Measurements from ENCODE around the gene DDX43. TPM values are rescaled to one million over a fixed set of nuclear protein-coding genes. Genes with fewer than 3 reads are reported as not detected.

DDX43 gene
- total RNA-seq, 1 experiment from 2014 or later: 24.9 TPM

GRCh38 chr6:73369563-73369962, 25.1 kb upstream of the DDX43 start, which contains the start of gene OOEP:
Gene OOEP, minus strand, starts transcription at chr6:73369897. Its CDS starts 105 bp downstream, at chr6:73369792.
- H3K27ac ChIP-seq (ENCODE audit: low read length): no peak within 1 kb of the TSS
- no peaks in the 10 kb centered on the region for H3K27me3 ChIP-seq (ENCODE audit: control insufficient read depth, insufficient read depth, low read length)
- no peak within 1 kb of the TSS for H3K4me3 ChIP-seq (ENCODE audit: low read depth in 2 of 2, low read length in 2 of 2)
- DNase-seq (ENCODE audit: low read depth, low spot score) (no peak), ATAC-seq (no peak)
- ChIA-PET POLR2A (no interaction called here), CTCF (no interaction called here)
- TF ChIP-seq POLR2AphosphoS5 (IDR thresholded peaks at IDR 0.05; ENCODE audit: low read depth, low read length) (no peak), TCF7L2 (IDR thresholded peaks at IDR 0.05; ENCODE audit: low read depth, low read length) (no peak), SIN3A (IDR thresholded peaks at IDR 0.05; ENCODE audit: borderline replicate concordance, insufficient read depth, low read depth, low read length) (no peak), CTCF (IDR thresholded peaks at IDR 0.05) (no peak)
- TF ChIP-seq, protein P1, sequence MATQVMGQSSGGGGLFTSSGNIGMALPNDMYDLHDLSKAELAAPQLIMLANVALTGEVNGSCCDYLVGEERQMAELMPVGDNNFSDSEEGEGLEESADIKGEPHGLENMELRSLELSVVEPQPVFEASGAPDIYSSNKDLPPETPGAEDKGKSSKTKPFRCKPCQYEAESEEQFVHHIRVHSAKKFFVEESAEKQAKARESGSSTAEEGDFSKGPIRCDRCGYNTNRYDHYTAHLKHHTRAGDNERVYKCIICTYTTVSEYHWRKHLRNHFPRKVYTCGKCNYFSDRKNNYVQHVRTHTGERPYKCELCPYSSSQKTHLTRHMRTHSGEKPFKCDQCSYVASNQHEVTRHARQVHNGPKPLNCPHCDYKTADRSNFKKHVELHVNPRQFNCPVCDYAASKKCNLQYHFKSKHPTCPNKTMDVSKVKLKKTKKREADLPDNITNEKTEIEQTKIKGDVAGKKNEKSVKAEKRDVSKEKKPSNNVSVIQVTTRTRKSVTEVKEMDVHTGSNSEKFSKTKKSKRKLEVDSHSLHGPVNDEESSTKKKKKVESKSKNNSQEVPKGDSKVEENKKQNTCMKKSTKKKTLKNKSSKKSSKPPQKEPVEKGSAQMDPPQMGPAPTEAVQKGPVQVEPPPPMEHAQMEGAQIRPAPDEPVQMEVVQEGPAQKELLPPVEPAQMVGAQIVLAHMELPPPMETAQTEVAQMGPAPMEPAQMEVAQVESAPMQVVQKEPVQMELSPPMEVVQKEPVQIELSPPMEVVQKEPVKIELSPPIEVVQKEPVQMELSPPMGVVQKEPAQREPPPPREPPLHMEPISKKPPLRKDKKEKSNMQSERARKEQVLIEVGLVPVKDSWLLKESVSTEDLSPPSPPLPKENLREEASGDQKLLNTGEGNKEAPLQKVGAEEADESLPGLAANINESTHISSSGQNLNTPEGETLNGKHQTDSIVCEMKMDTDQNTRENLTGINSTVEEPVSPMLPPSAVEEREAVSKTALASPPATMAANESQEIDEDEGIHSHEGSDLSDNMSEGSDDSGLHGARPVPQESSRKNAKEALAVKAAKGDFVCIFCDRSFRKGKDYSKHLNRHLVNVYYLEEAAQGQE (IDR thresholded peaks at IDR 0.05; ENCODE audit: insufficient read depth in 1 of 2, low read depth in 2 of 2, low read length in 1 of 2): no peak
- in situ Hi-C loops (cut with HindIII; ENCODE audit: low pct_unique_long_range_greater_than_20kb, low sequenced_read_pairs) (no loop called here), intact Hi-C loops (cut with micrococcal nuclease; ENCODE audit: unreplicated experiment) (no loop called here)
- no peaks in the 10 kb centered on the region for H3K36me3 ChIP-seq (ENCODE audit: control insufficient read depth, insufficient read depth, low read length)
- no peaks in the 10 kb centered on the region for H3K4me1 ChIP-seq (ENCODE audit: control insufficient read depth, insufficient read depth, low read length)
- BruUV-seq (replicated peaks): no TSS peak
- H3K9me3 ChIP-seq (ENCODE audit: control insufficient read depth, insufficient read depth, low read depth, low read length): no peaks in the 10 kb centered on the region

- H3K27me3 ChIP-seq (ENCODE audit: control insufficient read depth, insufficient read depth, low read length): no peaks in the 10 kb centered on the region
- no TSS peak for BruUV-seq (replicated peaks)
- POLR2A ChIA-PET: interaction anchor here (0.5 kb wide), 1 partner anchor 266 kb away, joined by 4 read pairs; no protein-coding TSS in a partner anchor
Measured at GRCh38 chr6:73371984-73372383, 22.6 kb upstream of the DDX43 start.

More at GRCh38 chr6:73371984-73372383, 22.6 kb upstream of the DDX43 start:
- in situ Hi-C loops (cut with HindIII; ENCODE audit: low pct_unique_long_range_greater_than_20kb, low sequenced_read_pairs) (no loop called here), intact Hi-C loops (cut with micrococcal nuclease; ENCODE audit: unreplicated experiment) (no loop called here)
- Histone ChIP-seq H3K36me3 (ENCODE audit: control insufficient read depth, insufficient read depth, low read length) (no peaks in the 10 kb centered on the region), H3K9me3 (ENCODE audit: control insufficient read depth, insufficient read depth, low read depth, low read length) (no peaks in the 10 kb centered on the region), H3K4me1 (ENCODE audit: control insufficient read depth, insufficient read depth, low read length) (no peaks in the 10 kb centered on the region), H3K27ac (ENCODE audit: low read length) (no peak overlapping the region), H3K4me3 (ENCODE audit: low read depth in 2 of 2, low read length in 2 of 2) (no peak overlapping the region)
- no peak for ATAC-seq
- TF ChIP-seq SIN3A (IDR thresholded peaks at IDR 0.05; ENCODE audit: borderline replicate concordance, insufficient read depth, low read depth, low read length) (no peak), POLR2AphosphoS5 (IDR thresholded peaks at IDR 0.05; ENCODE audit: low read depth, low read length) (no peak), CTCF (IDR thresholded peaks at IDR 0.05) (no peak), TCF7L2 (IDR thresholded peaks at IDR 0.05; ENCODE audit: low read depth, low read length) (no peak)
- TF ChIP-seq, protein P1 (IDR thresholded peaks at IDR 0.05; ENCODE audit: insufficient read depth in 1 of 2, low read depth in 2 of 2, low read length in 1 of 2): no peak
- no peak for DNase-seq (ENCODE audit: low read depth, low spot score)
- CTCF ChIA-PET: no interaction called here

Data from Panc1 (cell line).